ENCODE measurements around the gene ERCC4. TPM values are rescaled to one million over a fixed set of nuclear protein-coding genes. Genes with fewer than 3 reads are reported as not detected.

The ERCC4 gene
- total RNA-seq, 1 experiment from 2014 or later = 18.2 TPM

GRCh38 chr16:13928646-13929045 lies 8.7 kb downstream of the ERCC4 start:
- H3K36me3 ChIP-seq (ENCODE audit: insufficient read depth, low read length) = peaks cover 33% of the 10 kb centered on the region
- H3K9ac ChIP-seq (ENCODE audit: low read length) = no peak overlapping the region
- no peaks in the 10 kb centered on the region for H3K27me3 ChIP-seq (ENCODE audit: low read length)
- H4K20me1 ChIP-seq (ENCODE audit: insufficient read depth, low read depth, low read length) = no peaks in the 10 kb centered on the region
- DNase-seq = no peak
- no peak overlapping the region for H3K4me2 ChIP-seq (ENCODE audit: low read depth, low read length, poor library complexity, severe bottlenecking)
- H3K9me2 ChIP-seq (replicated peaks; ENCODE audit: insufficient read depth, low read length) = no peaks in the 10 kb centered on the region
- no peak overlapping the region for H3K27ac ChIP-seq (ENCODE audit: low read length)
- no peak overlapping the region for H3K4me3 ChIP-seq (ENCODE audit: low read length)
- H2AFZ ChIP-seq (ENCODE audit: low read length) = no peak overlapping the region
- peaks cover 10% of the 10 kb centered on the region for H3K79me2 ChIP-seq (ENCODE audit: low read length)
- peaks cover 5% of the 10 kb centered on the region for H3K4me1 ChIP-seq (ENCODE audit: low read length)
- H3K9me3 ChIP-seq (ENCODE audit: low read length) = no peaks in the 10 kb centered on the region

GRCh38 chr16:13931845-13932244 lies 11.9 kb downstream of the ERCC4 start:
- H4K20me1 ChIP-seq (ENCODE audit: insufficient read depth, low read depth, low read length) = no peaks in the 10 kb centered on the region
- H3K79me2 ChIP-seq (ENCODE audit: low read length) = no peaks in the 10 kb centered on the region
- no peak overlapping the region for H3K4me2 ChIP-seq (ENCODE audit: low read depth, low read length, poor library complexity, severe bottlenecking)
- no peak overlapping the region for H3K9ac ChIP-seq (ENCODE audit: low read length)
- no peaks in the 10 kb centered on the region for H3K27me3 ChIP-seq (ENCODE audit: low read length)
- H3K9me3 ChIP-seq (ENCODE audit: low read length) = no peaks in the 10 kb centered on the region
- no peak for DNase-seq
- no peak overlapping the region for H3K4me3 ChIP-seq (ENCODE audit: low read length)
- H3K36me3 ChIP-seq (ENCODE audit: insufficient read depth, low read length) = peaks cover 41% of the 10 kb centered on the region
- H2AFZ ChIP-seq (ENCODE audit: low read length) = no peak overlapping the region
- H3K27ac ChIP-seq (ENCODE audit: low read length) = no peak overlapping the region
- no peaks in the 10 kb centered on the region for H3K9me2 ChIP-seq (replicated peaks; ENCODE audit: insufficient read depth, low read length)
- H3K4me1 ChIP-seq (ENCODE audit: low read length) = no peaks in the 10 kb centered on the region

- H3K79me2 ChIP-seq (ENCODE audit: low read length) = no peaks in the 10 kb centered on the region
- H3K9me2 ChIP-seq (replicated peaks; ENCODE audit: insufficient read depth, low read length) = no peaks in the 10 kb centered on the region
- H3K4me1 ChIP-seq (ENCODE audit: low read length) = no peaks in the 10 kb centered on the region
- H3K36me3 ChIP-seq (ENCODE audit: insufficient read depth, low read length) = peaks cover 41% of the 10 kb centered on the region
- no peaks in the 10 kb centered on the region for H3K9me3 ChIP-seq (ENCODE audit: low read length)
- DNase-seq = no peak
- no peak overlapping the region for H2AFZ ChIP-seq (ENCODE audit: low read length)
- H4K20me1 ChIP-seq (ENCODE audit: insufficient read depth, low read depth, low read length) = no peaks in the 10 kb centered on the region
- no peak overlapping the region for H3K27ac ChIP-seq (ENCODE audit: low read length)
- no peak overlapping the region for H3K4me3 ChIP-seq (ENCODE audit: low read length)
- no peak overlapping the region for H3K4me2 ChIP-seq (ENCODE audit: low read depth, low read length, poor library complexity, severe bottlenecking)
- H3K27me3 ChIP-seq (ENCODE audit: low read length) = no peaks in the 10 kb centered on the region
- no peak overlapping the region for H3K9ac ChIP-seq (ENCODE audit: low read length)
These were observed 15.5 kb downstream of the ERCC4 start for GRCh38 chr16:13935408-13935807.

GRCh38 chr16:13936155-13936554 lies 16.2 kb downstream of the ERCC4 start:
- H3K4me2 ChIP-seq (ENCODE audit: low read depth, low read length, poor library complexity, severe bottlenecking) = no peak overlapping the region
- no peak overlapping the region for H2AFZ ChIP-seq (ENCODE audit: low read length)
- no peak overlapping the region for H3K9ac ChIP-seq (ENCODE audit: low read length)
- no peaks in the 10 kb centered on the region for H3K4me1 ChIP-seq (ENCODE audit: low read length)
- DNase-seq = no peak
- no peak overlapping the region for H3K27ac ChIP-seq (ENCODE audit: low read length)
- H3K9me2 ChIP-seq (replicated peaks; ENCODE audit: insufficient read depth, low read length) = no peaks in the 10 kb centered on the region
- H3K27me3 ChIP-seq (ENCODE audit: low read length) = no peaks in the 10 kb centered on the region
- no peaks in the 10 kb centered on the region for H3K9me3 ChIP-seq (ENCODE audit: low read length)
- no peaks in the 10 kb centered on the region for H4K20me1 ChIP-seq (ENCODE audit: insufficient read depth, low read depth, low read length)
- no peaks in the 10 kb centered on the region for H3K79me2 ChIP-seq (ENCODE audit: low read length)
- H3K36me3 ChIP-seq (ENCODE audit: insufficient read depth, low read length) = peaks cover 40% of the 10 kb centered on the region
- H3K4me3 ChIP-seq (ENCODE audit: low read length) = no peak overlapping the region

GRCh38 chr16:13936596-13937081 lies 16.7 kb downstream of the ERCC4 start:
- no peaks in the 10 kb centered on the region for H3K9me3 ChIP-seq (ENCODE audit: low read length)
- no peak overlapping the region for H3K27ac ChIP-seq (ENCODE audit: low read length)
- no peaks in the 10 kb centered on the region for H3K4me1 ChIP-seq (ENCODE audit: low read length)
- H3K79me2 ChIP-seq (ENCODE audit: low read length) = no peaks in the 10 kb centered on the region
- H3K9me2 ChIP-seq (replicated peaks; ENCODE audit: insufficient read depth, low read length) = no peaks in the 10 kb centered on the region
- H3K36me3 ChIP-seq (ENCODE audit: insufficient read depth, low read length) = peaks cover 35% of the 10 kb centered on the region
- H2AFZ ChIP-seq (ENCODE audit: low read length) = no peak overlapping the region
- no peak overlapping the region for H3K9ac ChIP-seq (ENCODE audit: low read length)
- H3K27me3 ChIP-seq (ENCODE audit: low read length) = no peaks in the 10 kb centered on the region
- H4K20me1 ChIP-seq (ENCODE audit: insufficient read depth, low read depth, low read length) = no peaks in the 10 kb centered on the region
- H3K4me3 ChIP-seq (ENCODE audit: low read length) = no peak overlapping the region
- no peak overlapping the region for H3K4me2 ChIP-seq (ENCODE audit: low read depth, low read length, poor library complexity, severe bottlenecking)
- no peak for DNase-seq

- Histone ChIP-seq H3K9ac (ENCODE audit: low read length) (no peak overlapping the region), H3K27me3 (ENCODE audit: low read length) (no peaks in the 10 kb centered on the region), H3K4me1 (ENCODE audit: low read length) (no peaks in the 10 kb centered on the region), H3K4me3 (ENCODE audit: low read length) (no peak overlapping the region), H3K9me3 (ENCODE audit: low read length) (no peaks in the 10 kb centered on the region), H3K9me2 (replicated peaks; ENCODE audit: insufficient read depth, low read length) (no peaks in the 10 kb centered on the region), H2AFZ (ENCODE audit: low read length) (no peak overlapping the region), H3K4me2 (ENCODE audit: low read depth, low read length, poor library complexity, severe bottlenecking) (no peak overlapping the region), H3K36me3 (ENCODE audit: insufficient read depth, low read length) (peaks cover 28% of the 10 kb centered on the region), H4K20me1 (ENCODE audit: insufficient read depth, low read depth, low read length) (no peaks in the 10 kb centered on the region), H3K27ac (ENCODE audit: low read length) (no peak overlapping the region), H3K79me2 (ENCODE audit: low read length) (no peaks in the 10 kb centered on the region)
- no peak for DNase-seq
These were observed 17.5 kb downstream of the ERCC4 start for GRCh38 chr16:13937411-13937810.

GRCh38 chr16:13938480-13938879 lies 18.5 kb downstream of the ERCC4 start:
- H3K4me3 ChIP-seq (ENCODE audit: low read length) = no peak overlapping the region
- no peaks in the 10 kb centered on the region for H4K20me1 ChIP-seq (ENCODE audit: insufficient read depth, low read depth, low read length)
- H3K9me2 ChIP-seq (replicated peaks; ENCODE audit: insufficient read depth, low read length) = no peaks in the 10 kb centered on the region
- H3K36me3 ChIP-seq (ENCODE audit: insufficient read depth, low read length) = peaks cover 28% of the 10 kb centered on the region
- H3K4me2 ChIP-seq (ENCODE audit: low read depth, low read length, poor library complexity, severe bottlenecking) = no peak overlapping the region
- no peak overlapping the region for H3K9ac ChIP-seq (ENCODE audit: low read length)
- no peaks in the 10 kb centered on the region for H3K27me3 ChIP-seq (ENCODE audit: low read length)
- DNase-seq = no peak
- H3K79me2 ChIP-seq (ENCODE audit: low read length) = no peaks in the 10 kb centered on the region
- no peaks in the 10 kb centered on the region for H3K9me3 ChIP-seq (ENCODE audit: low read length)
- no peak overlapping the region for H3K27ac ChIP-seq (ENCODE audit: low read length)
- H2AFZ ChIP-seq (ENCODE audit: low read length) = no peak overlapping the region
- no peaks in the 10 kb centered on the region for H3K4me1 ChIP-seq (ENCODE audit: low read length)

GRCh38 chr16:13939821-13940220 lies 19.9 kb downstream of the ERCC4 start:
- Histone ChIP-seq H3K9ac (ENCODE audit: low read length) (no peak overlapping the region), H2AFZ (ENCODE audit: low read length) (no peak overlapping the region), H3K4me3 (ENCODE audit: low read length) (no peak overlapping the region), H3K9me3 (ENCODE audit: low read length) (no peaks in the 10 kb centered on the region), H3K9me2 (replicated peaks; ENCODE audit: insufficient read depth, low read length) (no peaks in the 10 kb centered on the region), H3K4me1 (ENCODE audit: low read length) (no peaks in the 10 kb centered on the region), H3K4me2 (ENCODE audit: low read depth, low read length, poor library complexity, severe bottlenecking) (no peak overlapping the region), H3K27me3 (ENCODE audit: low read length) (no peaks in the 10 kb centered on the region), H3K36me3 (ENCODE audit: insufficient read depth, low read length) (peaks cover 18% of the 10 kb centered on the region), H4K20me1 (ENCODE audit: insufficient read depth, low read depth, low read length) (no peaks in the 10 kb centered on the region), H3K27ac (ENCODE audit: low read length) (no peak overlapping the region), H3K79me2 (ENCODE audit: low read length) (no peaks in the 10 kb centered on the region)
- DNase-seq = no peak

Data from Karpas-422 (cell line).